GM21786 (cell line): Measurements from ENCODE around the gene VASN.

Experiments
- ATAC-seq: cut with Tn5 transposase; IDR thresholded peaks from one replicate; pipeline ENCODE4 v1.9.1; 2021; ENCODE audit not compliant: unreplicated experiment

VASN gene

DNA sequence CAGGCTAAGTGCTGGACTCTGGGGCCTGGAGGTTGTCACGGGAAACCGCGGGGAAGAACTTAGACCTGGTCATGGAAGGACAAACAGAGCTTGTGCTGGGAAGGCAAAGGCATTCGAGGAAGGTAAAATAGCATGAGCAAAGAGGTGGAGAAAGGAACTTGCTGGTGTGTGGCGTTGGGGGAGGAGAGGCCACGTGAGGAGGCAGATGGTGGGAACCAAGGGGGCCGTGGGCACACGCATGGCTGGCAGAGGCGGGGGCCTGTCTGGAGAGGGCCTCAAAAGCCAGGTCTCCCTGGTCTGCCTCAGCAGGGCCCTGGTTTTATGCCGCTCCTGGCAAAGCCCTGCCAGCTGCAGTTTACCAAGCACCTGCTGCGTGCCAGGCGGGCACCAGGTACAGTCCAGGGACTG, 29.4 kb downstream of the VASN start:
- no peak for ATAC-seq

DNA sequence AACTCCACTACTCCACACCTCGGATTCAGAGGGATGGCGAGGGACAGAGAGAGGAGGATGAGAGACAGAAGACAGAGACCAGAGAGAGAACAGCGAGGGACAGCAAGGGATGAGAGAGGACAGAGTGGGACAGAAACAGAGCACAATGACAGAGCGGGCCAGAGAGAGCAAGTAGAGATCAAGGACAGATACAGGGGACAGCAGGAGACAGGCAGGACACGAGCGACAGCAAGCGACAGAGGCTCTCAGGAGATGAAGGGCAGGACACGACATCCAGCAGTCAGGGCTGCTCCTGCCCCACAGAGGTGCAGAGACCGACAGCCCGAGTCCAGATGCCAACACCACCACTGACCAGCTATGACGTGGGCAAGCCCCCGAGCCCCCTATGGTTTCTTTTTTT, 29.9 kb downstream of the VASN start:
- ATAC-seq: no peak

DNA sequence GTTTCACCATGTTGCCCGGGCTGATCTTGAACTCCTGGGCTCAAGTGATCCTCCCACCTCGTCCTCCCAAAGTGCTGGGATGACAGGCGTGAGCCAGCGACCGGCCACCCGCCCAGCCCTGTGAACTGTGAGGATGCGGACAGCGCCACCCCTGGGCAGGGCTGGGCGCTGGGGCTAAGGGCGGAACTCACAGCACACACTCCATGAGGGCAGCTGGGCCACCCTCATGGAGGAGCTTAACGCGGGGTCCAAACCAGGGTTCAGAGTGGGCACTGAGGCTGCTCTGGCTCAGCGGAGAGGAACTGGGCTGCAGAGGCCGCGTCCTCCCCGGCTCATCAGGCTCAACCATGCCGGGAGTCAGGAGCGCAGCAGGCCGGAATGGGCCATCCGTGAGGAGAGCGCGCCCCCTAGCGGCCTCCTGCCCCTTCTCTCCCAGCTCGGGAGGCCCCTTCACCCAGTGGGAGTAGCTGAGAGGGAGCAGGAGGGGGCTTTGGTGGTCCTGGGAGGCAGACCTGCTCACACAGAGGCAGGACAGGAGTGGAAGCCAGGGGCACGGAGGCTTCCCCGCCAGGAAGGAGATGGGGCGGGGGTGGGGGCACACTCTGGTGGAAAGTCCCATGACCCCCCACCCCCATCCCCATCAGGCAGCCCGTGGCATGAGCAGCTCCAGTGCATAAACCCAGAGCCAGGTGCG, 30.9 kb downstream of the VASN start:
- no peak for ATAC-seq

DNA sequence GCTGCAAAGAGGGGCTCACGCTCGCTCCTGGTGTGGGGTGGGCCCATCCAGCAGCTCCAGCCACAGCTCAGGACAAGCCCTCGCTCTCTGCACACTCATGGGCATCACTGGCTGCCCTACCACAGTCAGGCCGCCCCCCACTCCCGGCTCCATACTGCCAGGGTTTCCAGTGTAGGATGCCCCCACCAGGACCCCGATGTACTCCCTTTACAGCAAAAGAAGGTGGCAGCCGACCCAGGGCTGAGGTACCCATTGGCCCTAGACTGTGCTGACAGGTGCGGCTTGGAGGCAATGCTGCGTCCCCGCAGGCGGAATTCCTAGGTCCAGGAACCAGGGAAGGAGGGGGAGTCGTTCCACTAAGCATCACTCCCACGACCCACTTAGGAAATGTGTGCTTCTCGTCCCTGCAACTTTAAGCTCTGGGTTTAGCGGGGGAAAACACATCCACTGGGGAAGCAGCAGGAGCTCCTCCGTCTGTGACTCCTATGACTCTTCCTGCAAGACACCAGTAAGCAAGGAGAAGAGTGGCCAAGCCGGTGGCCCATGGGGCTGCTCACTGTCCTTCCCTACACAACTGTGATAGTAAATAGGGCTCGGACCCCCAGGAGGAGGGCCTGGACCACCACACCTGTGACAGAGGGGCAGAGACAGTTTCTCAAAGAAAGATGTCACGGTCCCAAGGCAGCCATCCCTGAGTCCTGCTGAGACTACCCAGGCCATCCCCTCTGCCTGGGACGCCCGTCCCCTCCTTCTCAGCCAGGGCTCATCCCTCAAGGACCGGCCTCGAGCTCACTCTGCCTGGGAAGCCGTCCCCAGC, 31.7 kb downstream of the VASN start:
- ATAC-seq: no peak

DNA sequence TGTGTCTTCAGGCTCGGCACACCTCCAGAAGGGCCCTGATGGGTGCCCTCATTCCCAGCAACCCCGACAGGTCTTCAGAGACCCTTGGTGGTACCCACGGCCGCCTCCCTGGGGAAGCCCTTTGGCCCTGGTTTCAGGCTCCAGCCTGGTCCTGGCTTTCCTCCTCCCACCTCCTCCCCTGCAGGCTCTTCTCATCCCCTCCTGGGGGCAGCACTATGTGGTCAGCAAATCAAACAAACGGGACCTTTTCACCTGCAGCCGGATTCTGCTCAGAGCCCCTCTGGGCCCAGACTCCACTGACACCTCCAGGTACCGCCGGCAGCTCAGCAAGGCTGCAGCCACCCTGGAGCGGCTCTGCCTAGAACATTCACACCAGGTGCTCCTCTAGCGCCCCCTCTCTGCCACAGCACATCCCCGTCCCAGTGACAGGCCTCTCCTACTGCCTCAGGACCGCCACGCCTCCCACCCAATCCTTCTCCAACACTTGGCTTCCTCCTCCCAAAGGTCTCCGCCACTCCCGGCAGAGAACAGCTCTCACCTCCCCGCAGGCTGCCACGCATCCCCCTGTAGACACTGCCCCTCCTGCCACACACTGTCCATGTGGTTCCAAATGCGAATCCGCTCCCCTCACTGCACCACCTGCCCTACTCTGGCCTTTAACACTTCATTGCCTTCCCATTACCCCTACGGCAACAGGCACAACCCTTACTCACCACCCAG, 32.8 kb downstream of the VASN start:
- ATAC-seq: no peak

DNA sequence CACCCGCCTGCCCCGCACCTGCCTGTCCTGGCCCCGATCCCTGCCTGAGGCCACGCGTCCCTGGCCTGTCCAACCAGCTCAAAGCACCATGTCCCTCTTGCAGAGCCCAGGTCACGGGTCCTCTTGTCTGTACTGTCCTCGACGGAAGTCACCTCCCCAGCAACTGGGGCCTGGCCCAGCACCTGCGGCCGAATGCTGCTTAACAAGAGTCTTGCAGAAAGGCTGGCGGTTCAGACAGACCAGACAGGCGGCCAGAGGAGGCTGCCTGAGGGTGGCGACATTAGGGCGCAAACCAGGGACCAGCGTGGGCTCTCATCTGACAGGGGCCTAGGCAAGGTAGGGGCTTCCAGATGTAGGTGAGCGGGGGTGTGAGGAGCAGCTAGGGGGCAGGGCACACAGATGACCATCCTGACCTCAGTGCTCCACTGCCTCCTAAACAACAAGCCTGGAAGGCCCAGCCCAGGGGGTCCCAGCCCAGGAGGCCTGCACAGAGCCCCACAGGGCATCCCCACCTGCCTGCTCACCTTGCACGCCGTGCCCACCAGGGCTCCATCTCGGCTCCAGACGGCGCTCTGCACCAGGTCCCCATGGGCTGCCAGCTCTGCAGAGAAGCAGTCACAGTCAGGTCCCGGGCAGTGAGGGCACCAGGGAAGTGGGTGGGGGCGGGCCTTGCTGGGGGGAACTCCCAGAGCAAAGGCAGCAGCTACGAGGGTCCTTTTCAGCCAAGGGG, 33.5 kb downstream of the VASN start:
- no peak for ATAC-seq

DNA sequence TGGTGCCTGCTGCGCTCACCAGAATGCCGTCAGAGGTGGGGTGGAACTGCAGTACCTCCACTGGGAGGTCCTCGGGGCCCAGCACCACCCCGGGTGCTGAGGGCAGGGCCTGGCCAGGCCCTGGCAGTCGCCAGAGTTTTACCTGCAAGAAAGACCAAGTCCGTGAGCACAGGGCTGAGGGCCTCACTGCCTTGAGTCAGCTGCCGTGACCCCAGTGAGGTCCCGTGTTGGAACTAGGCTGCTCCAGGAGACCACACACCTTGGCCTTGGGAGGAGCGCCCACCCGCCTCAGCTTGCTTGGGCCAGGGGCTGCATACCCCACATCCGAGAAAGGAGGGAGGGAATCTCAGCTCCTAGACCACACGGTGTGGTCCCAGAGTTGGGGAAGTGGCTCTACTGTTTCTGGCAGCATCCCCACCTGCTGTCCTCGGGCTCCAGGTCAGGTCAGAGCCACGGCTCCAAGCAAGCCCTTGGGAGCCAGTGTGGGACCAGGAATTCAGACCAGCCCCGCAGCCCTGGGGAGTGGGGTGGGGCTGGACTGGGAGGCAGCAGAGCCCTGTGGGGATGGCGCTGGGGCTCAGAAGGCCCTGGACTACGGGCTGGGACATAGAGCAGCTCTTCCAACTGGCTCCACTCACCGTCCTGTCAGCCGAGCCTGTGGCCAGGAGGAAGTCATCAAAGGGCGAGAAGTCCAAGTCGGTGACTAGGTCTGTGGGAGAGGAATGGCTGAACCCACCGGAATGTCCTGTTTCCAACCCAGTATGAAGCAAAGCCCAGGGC, 36.1 kb downstream of the VASN start:
- ATAC-seq: no peak

DNA sequence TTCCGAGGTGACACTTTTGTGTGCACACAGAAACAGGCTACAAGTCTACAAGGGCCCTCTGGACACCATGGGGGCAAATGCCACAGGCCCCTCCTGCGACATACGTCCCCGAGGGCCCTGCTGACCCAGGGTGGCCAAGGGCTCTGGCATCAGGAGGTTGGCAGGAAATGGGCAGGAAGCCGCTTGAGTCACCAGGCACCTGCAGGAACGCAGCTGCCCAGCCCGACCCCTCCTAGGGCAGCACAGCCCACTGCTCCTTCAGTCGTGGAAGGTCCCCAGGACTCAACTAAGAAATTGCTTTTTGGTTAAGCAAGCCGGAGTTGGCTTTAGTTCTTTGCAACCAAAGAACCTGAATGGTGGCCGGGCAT, 36.7 kb downstream of the VASN start:
- no peak for ATAC-seq

DNA sequence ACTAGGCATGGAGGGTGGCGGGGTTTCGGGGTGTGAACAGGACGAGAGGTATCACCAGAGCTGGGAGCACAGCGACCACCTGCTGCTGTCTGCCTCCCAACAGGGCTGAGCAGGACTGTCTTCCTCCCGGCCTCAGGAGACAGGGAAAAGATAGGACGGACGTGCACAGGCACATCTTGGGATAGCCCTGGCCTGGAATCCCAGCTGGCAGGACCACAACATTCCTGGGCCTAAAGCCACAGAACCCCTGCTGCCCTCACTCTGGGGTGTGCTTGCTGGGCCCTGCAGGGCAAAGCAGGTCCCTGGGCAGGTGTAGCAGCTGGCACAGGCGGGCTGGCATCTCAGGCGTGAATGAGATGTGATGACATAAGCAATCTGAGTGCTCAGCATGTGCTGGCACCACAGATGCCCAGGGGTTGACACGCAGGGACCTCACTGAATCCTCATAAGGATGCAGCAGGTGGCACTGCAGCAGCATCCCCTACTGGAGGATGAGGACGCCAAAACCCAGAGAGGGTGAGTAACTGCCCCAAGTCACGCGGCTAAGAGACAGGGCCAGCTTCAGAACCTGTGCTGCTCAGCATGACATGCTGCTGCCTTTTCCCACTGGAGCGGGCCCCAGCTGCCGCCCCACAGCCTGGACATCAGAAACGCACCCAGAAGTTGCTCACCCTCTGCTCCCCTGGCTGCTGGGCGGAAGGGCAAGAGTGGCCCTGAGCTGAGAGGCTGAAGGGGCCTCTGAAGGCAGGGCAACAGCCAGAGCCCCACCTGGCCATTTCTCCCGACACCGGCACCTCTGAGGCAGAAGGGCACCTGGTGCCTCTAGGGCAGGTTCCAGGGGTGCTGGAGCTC, 37.7 kb downstream of the VASN start:
- ATAC-seq: no peak

DNA sequence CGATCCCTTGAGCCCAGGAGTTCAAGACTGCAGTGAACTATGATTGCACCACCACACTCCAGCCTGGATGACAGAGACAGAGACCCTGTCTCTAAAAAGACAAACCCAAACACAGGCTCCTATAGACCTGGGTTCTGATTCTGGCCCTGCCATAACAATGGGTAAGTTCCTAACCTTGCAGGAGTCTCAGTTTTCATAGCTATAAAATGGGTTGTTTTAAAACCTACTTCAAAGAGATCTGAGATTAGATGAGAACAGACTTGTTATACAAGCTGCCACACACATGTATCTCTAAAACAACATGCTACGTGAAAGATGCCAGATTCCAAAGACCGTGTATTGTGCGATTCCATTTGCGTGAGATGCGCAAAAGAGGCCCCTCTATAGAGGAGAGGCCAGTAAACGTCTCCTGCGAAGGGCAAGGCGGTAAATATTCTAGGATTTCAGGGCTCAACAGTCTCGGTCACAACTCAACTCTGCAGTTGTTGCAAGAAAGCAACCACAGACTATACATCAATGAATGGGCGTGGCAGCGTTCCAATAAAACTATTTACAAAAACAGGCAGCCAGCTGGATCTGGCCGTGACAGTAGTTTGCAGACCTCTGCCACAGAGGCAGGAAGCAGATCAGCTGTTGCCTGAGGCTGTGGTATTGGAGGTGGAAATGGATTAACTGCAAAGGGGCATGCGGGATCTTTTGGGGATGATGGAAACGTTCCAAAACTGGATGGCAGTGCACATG, 38.9 kb downstream of the VASN start:
- ATAC-seq: no peak

DNA sequence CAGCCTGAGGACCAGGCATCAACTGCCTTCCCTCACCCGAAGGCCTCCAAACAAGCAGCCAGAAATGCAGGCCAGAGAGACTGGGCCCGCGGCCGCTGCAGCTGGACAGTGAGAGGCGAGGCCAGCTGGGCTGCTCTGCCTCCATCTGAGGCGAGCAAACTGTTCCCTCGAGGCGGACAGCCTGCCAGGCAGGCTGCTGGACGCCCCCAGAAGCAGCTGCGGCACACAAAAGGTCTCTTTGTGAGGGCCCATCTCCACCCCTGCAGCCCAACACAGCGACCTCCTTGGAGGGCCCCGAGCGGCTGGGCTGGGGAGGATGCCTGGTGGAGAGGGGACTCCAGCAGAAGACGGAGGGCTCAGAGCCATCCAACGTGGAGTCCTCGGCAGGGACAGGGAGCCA, 40.0 kb downstream of the VASN start:
- ATAC-seq: no peak

DNA sequence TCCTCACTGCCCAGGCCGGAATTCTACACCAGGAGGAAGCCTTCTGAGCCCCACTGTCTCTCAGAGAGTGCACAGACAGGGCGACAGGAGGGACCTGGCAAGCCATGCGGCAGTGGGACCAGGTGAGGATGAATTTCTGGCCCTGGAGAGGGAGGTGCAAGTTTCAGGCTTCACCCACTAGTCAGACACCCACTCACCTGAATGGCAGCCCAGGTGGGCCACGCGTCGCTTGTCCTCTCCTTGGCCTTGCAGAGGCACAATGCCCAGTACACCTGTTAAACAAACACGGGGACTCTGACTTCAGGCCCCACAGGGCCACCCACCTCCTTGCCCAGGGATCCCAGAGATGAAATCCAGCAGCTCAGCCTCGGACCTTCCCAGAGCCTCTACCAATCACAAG, 40.5 kb downstream of the VASN start:
- no peak for ATAC-seq

DNA sequence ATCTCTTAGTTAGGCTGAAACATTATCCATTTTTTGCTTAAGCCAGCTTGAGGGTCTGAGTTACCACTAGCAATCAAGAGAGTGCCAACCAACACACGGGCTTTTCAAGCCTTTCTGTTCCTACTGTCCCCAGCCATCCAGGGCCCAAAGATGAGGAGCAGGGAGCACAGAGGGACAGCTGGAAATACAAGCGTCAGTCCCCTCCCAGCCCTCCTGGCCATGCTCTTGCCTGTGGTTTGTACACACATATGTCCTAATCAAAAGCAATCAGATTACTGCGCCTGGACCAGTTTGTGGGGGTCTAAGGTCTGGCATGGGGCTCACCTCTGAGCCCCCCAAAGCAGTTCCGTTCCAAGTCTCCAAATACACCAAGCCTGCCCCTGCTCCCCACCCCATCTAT, 41.2 kb downstream of the VASN start:
- no peak for ATAC-seq

DNA sequence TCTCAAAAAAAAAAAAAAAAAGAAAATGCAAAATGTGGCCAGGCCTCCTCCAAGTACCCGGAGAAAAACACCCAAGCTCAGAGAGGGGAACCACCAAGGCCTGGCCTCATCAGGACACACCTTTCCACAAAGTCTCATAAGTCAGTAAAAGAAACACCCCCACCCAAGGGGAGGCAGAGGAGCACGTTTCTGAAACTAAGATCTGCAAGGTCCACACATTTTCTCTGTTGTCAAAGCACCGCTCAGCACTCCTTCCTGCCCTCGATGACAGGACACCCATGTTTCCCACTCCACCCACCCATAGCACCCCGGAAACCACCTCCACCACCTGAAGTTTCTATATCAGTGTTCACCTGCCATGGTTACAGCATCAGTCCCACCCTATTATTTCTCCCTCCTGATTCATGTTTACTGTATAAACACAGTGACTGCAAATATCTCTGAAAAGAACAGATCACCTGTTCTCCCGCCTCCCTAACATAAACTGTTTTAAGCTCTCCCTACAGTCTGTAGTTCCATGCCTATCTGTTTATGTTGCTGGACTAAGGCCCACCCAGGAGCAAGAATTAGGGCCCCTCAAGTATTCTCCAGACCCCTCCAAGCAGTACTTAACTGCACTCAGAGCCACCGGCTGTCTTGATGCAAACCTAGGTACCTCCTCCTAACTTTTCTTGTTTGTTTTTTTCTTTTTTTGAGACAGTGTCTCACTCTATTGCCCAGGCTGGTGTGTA, 42.7 kb downstream of the VASN start:
- peak; percentile 61 for ATAC-seq

DNA sequence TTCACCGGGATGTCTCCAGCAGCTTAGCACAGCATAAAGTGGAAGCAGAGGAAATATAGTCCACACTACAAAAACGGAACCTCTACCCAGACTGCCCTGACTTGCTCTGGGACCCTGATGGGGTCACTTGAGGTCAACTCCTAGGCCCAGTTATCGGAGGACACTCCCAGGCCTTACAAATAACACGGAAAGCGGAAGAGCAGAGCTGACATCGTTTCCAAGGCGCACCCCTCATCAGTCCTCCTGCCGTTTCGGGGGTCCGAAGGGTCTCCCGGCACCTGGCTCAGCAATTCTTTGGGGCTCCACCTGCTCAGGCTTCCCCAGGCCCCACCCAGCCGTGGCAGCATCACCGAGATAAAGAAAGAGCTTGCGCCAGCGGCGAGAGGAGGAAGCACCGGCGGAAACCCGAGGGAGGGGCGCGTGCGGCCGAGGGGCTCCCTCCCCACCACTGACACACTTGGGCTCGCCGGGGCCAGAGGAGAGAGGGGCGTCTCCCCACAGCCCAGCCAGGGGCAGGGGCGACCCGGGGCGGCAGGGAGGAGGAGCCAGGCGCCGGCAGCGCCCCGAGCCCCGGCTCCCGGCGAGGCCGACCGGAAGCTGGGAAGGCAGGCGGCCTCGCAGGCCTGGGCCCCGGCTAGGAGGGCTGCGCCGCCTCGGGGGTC, 44.0 kb downstream of the VASN start:
- no peak for ATAC-seq

DNA sequence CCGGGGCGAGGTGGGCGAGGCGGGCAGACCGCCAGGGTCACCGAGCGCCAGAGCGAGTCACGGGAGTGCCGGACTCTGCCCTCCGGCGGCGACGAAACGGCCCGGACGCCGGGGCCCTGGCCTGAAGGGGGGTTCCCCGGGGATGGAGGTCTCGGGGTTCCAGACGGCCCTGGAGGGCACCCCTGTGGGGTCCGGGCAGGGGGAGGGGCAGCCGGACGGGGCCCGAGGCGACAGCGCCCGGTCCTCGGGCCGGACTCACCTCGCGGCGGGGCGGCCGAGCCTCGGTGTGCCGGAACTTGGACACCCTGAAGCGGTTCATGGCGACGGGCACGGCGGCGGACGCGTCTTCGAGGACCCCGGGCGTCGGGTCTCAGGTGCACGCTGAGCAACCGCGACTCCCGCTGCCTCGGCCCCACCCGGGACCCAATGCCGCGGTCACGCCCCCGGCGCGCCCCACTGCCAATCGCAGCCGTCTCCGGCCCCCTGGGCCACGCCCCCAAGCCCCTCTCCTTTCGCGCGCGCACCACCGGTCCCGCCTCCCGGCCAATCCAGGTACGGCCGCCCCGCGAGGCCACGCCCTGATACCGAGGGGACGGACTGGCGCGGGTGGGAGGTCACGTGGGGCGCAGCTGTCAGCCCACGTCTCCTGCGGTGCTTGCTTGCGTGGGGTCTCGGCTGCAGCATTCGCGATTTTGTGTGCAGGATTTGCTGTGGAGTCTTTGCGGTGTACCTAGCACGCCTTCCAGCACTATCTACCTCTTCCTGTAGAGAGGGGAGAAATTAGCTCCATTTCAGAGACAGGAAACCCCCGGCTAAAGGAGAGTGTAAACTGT, 44.8 kb downstream of the VASN start, which contains the start of gene CORO7:
Gene CORO7, minus strand, starts transcription at position 397 of the 833 bp plus-strand sequence. Its CDS starts 78 bp downstream, at position 319.
- peak; percentile 52 for ATAC-seq
